NCI-H510A (cell line): Measurements from ENCODE around the gene METTL6.
"Not testable (repeated sequence)": the region's sequence is repeated elsewhere in the genome, so short reads cannot be mapped to it uniquely, and the experiment has no call there.

Experiments used
- DNase-seq: peaks from one replicate; lab custom pipeline; 2025; lab: John Stamatoyannopoulos, UW

METTL6 gene

GRCh38 chr3:15427182-15427880, at the start of gene METTL6, which contains the start of gene EAF1:
TSS of gene METTL6 (minus strand) at chr3:15427544. CDS start at chr3:15426511, 1,033 bp downstream.
TSS of gene EAF1 (plus strand) at chr3:15427598. CDS start at chr3:15427780, 182 bp downstream.
- DNase-seq, result peak; percentile 64

- DNase-seq, result no peak
Observed at GRCh38 chr3:15476378-15476777, 49.0 kb upstream of the METTL6 start.

GRCh38 chr3:15475161-15475560, 47.8 kb upstream of the METTL6 start:
- DNase-seq, result no peak

GRCh38 chr3:15471861-15472260, 44.5 kb upstream of the METTL6 start:
- DNase-seq, result no peak

GRCh38 chr3:15470849-15471248, 43.5 kb upstream of the METTL6 start:
- no peak for DNase-seq

- no peak for DNase-seq
Observed at GRCh38 chr3:15470261-15470660, 42.9 kb upstream of the METTL6 start.

GRCh38 chr3:15467227-15468181, 40.2 kb upstream of the METTL6 start:
- no peak for DNase-seq

GRCh38 chr3:15465876-15466585, 38.7 kb upstream of the METTL6 start:
- DNase-seq, result no peak

- DNase-seq, result no peak
Observed at GRCh38 chr3:15462451-15462850, 35.1 kb upstream of the METTL6 start.

GRCh38 chr3:15460891-15461531, 33.7 kb upstream of the METTL6 start:
- no peak for DNase-seq

- DNase-seq, result no peak
Observed at GRCh38 chr3:15458212-15458780, 31.0 kb upstream of the METTL6 start.

- DNase-seq, result not testable (repeated sequence)
Observed at GRCh38 chr3:15456915-15457314, 29.6 kb upstream of the METTL6 start.

- no peak for DNase-seq
Observed at GRCh38 chr3:15456321-15456720, 29.0 kb upstream of the METTL6 start.

GRCh38 chr3:15455756-15456155, 28.4 kb upstream of the METTL6 start:
- DNase-seq, result no peak

- no peak for DNase-seq
Observed at GRCh38 chr3:15454965-15455364, 27.6 kb upstream of the METTL6 start.

GRCh38 chr3:15453991-15454625, 26.8 kb upstream of the METTL6 start:
- no peak for DNase-seq

- DNase-seq, result no peak
Observed at GRCh38 chr3:15453501-15453900, 26.2 kb upstream of the METTL6 start.

GRCh38 chr3:15452961-15453360, 25.6 kb upstream of the METTL6 start:
- no peak for DNase-seq

GRCh38 chr3:15452156-15452555, 24.8 kb upstream of the METTL6 start:
- DNase-seq, result no peak

- DNase-seq, result no peak
Observed at GRCh38 chr3:15451216-15452113, 24.1 kb upstream of the METTL6 start.
